Ishikawa (cell line): ENCODE data around the gene UAP1L1.

Experiments
- CEBPB ChIP-seq: IDR thresholded peaks from 2 replicates; pipeline ENCODE4 v1.6.1; 2012
- CREB1 ChIP-seq: IDR thresholded peaks from 2 replicates; pipeline ENCODE4 v1.6.1; 2012; ENCODE audit warnings: low read depth
- EGR1 ChIP-seq: IDR thresholded peaks from 2 replicates; pipeline ENCODE4 v1.6.1; 2012
- EP300 ChIP-seq: IDR thresholded peaks from 2 replicates; pipeline ENCODE4 v1.6.1; 2012; ENCODE audit warnings: borderline replicate concordance
- FOXM1 ChIP-seq: IDR thresholded peaks from 2 replicates; pipeline ENCODE4 v1.6.1; 2012; ENCODE audit warnings: low read depth, borderline replicate concordance
- MAX ChIP-seq: IDR thresholded peaks from 2 replicates; pipeline ENCODE4 v1.6.1; 2012
- NFIC ChIP-seq: IDR thresholded peaks from 2 replicates; pipeline ENCODE4 v1.6.1; 2012
- RAD21 ChIP-seq: IDR thresholded peaks from 2 replicates; pipeline ENCODE4 v1.6.1; 2012; ENCODE audit warnings: low read depth
- TAF1 ChIP-seq: IDR thresholded peaks from 2 replicates; pipeline ENCODE4 v1.6.1; 2012; ENCODE audit warnings: low read depth, mild to moderate bottlenecking
- TCF12 ChIP-seq: IDR thresholded peaks from 2 replicates; pipeline ENCODE4 v1.6.1; 2012; ENCODE audit warnings: low read depth
- TEAD4 ChIP-seq: IDR thresholded peaks from 2 replicates; pipeline ENCODE4 v1.6.1; 2012
- USF1 ChIP-seq: IDR thresholded peaks from 2 replicates; pipeline ENCODE4 v1.6.1; 2012
- YY1 ChIP-seq: IDR thresholded peaks from 2 replicates; pipeline ENCODE4 v1.6.1; 2012; ENCODE audit warnings: low read depth
- ZBTB7A ChIP-seq: IDR thresholded peaks from 2 replicates; pipeline ENCODE4 v1.6.1; 2012; ENCODE audit warnings: low read depth
- TF ChIP-seq, protein P1 (sequence below): IDR thresholded peaks from 2 replicates; pipeline ENCODE4 v1.6.1; 2012; ENCODE audit warnings: low read depth, mild to moderate bottlenecking

UAP1L1 gene

GRCh38 chr9:137035937-137036336 is 41.4 kb upstream of the UAP1L1 start:
- no peak for TF ChIP-seq EGR1
- TF ChIP-seq MAX: no peak
- TF ChIP-seq RAD21: no peak
- TF ChIP-seq, protein P1, sequence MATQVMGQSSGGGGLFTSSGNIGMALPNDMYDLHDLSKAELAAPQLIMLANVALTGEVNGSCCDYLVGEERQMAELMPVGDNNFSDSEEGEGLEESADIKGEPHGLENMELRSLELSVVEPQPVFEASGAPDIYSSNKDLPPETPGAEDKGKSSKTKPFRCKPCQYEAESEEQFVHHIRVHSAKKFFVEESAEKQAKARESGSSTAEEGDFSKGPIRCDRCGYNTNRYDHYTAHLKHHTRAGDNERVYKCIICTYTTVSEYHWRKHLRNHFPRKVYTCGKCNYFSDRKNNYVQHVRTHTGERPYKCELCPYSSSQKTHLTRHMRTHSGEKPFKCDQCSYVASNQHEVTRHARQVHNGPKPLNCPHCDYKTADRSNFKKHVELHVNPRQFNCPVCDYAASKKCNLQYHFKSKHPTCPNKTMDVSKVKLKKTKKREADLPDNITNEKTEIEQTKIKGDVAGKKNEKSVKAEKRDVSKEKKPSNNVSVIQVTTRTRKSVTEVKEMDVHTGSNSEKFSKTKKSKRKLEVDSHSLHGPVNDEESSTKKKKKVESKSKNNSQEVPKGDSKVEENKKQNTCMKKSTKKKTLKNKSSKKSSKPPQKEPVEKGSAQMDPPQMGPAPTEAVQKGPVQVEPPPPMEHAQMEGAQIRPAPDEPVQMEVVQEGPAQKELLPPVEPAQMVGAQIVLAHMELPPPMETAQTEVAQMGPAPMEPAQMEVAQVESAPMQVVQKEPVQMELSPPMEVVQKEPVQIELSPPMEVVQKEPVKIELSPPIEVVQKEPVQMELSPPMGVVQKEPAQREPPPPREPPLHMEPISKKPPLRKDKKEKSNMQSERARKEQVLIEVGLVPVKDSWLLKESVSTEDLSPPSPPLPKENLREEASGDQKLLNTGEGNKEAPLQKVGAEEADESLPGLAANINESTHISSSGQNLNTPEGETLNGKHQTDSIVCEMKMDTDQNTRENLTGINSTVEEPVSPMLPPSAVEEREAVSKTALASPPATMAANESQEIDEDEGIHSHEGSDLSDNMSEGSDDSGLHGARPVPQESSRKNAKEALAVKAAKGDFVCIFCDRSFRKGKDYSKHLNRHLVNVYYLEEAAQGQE: no peak
- TF ChIP-seq CEBPB: no peak
- no peak for TF ChIP-seq TEAD4
- no peak for TF ChIP-seq ZBTB7A
- no peak for TF ChIP-seq YY1
- TF ChIP-seq NFIC: no peak

DNA sequence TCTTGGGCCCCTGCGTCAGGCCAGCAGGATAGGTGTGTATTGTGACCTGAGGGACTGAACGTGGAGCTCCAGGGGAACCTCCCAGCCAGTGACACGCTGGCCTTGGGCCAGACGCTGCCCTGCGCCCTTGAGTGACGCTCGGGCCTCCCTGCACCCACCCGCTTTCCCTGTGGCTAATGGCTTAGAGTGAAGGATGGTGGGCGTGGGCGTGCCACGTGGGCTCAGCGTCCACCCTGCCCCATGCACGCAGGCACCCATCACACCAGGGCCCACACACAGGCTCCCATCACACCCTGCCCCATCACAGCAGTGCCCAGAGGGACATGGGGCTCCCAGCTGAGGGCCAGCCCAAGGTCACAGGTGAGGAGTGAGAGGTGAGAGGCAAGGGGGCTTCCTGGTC is 40.3 kb upstream of the UAP1L1 start:
- TF ChIP-seq TCF12: no peak
- no peak for TF ChIP-seq EP300

DNA sequence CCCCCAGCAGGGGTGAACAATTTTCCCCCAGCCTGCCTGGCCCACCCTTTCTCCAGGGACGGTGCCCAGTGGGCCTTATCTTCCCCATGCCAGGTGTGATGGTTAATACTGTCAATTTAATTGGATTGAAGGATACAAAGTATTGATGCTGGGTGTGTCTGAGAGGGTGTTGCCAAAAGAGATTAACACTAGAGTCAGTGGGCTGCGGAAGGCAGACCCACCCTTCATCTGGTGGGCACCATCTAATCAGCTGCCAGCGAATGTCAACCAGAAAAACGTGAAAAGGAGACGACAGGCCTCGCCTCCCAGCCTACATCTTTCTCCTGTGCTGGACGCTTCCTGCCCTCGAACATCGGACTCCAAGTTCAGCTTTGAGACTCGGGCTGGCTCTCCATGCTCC is 39.8 kb upstream of the UAP1L1 start:
- TF ChIP-seq NFIC (no peak), CEBPB (no peak), YY1 (no peak), USF1 (no peak)

DNA sequence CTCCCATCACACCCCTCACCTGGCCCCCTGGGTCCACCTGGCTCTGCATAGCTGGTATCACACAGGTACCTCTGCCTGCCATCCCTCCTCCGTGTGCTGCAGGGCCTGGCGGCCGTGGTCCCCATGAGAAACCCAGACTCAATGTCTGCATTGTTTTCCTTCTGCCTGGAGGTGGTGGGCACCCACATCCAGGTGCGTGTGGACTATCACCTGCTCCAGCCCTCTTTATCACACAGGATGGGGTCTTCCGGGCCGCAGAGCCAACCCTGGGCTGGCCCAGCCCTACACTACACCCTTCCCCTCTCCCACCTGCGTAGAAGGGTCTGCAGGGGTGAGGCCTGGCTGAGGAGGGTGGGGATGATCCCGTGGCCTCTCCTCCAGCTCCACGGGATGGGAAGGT is 38.4 kb upstream of the UAP1L1 start:
- TF ChIP-seq MAX (no peak), YY1 (no peak), RAD21 (no peak), TCF12 (no peak), CEBPB (no peak), EGR1 (no peak), EP300 (no peak), TEAD4 (no peak), USF1 (no peak), FOXM1 (no peak), CREB1 (no peak), ZBTB7A (no peak), NFIC (no peak), TAF1 (no peak)
- TF ChIP-seq, protein P1: no peak

GRCh38 chr9:137039611-137040366 is 37.5 kb upstream of the UAP1L1 start:
- TF ChIP-seq MAX: no peak
- TF ChIP-seq CEBPB: no peak
- no peak for TF ChIP-seq TEAD4
- TF ChIP-seq, protein P1: no peak
- TF ChIP-seq ZBTB7A: no peak
- TF ChIP-seq YY1: no peak
- no peak for TF ChIP-seq FOXM1
- no peak for TF ChIP-seq TCF12
- no peak for TF ChIP-seq RAD21
